Measurements from ENCODE around the gene GFPT2.

DNA sequence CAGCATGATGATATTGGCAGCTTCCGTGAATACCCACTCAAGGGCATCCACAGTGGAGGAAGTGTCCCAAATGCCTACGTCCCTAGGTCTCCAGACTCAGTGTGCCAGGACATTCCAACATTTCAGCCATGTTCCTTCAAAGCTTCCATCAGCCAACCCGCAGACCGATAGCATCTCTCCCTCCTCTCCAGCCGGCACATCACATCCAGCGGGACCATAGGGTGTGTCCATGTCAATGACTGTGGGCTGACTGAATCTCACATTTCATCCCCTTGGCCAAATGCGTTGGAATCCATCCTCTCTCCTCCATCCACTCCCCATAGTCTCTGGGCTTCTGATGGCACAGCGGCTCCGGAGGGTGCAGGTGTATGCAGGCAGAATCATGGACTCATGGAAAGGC, 22.2 kb upstream of the GFPT2 start:
- no peak for TF ChIP-seq POLR2A (IDR thresholded peaks at IDR 0.05)
- TF ChIP-seq, protein P1, sequence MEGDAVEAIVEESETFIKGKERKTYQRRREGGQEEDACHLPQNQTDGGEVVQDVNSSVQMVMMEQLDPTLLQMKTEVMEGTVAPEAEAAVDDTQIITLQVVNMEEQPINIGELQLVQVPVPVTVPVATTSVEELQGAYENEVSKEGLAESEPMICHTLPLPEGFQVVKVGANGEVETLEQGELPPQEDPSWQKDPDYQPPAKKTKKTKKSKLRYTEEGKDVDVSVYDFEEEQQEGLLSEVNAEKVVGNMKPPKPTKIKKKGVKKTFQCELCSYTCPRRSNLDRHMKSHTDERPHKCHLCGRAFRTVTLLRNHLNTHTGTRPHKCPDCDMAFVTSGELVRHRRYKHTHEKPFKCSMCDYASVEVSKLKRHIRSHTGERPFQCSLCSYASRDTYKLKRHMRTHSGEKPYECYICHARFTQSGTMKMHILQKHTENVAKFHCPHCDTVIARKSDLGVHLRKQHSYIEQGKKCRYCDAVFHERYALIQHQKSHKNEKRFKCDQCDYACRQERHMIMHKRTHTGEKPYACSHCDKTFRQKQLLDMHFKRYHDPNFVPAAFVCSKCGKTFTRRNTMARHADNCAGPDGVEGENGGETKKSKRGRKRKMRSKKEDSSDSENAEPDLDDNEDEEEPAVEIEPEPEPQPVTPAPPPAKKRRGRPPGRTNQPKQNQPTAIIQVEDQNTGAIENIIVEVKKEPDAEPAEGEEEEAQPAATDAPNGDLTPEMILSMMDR (IDR thresholded peaks at IDR 0.05) = no peak
